Subcutaneous abdominal adipose tissue (tissue), 5 donors: Measurements from ENCODE around the gene TAF13.

Source experiments
- H3K27ac ChIP-seq: one replicate; pipeline ENCODE4 v1.7.0; 2013; ENCODE audit warnings: low read depth, mild to moderate bottlenecking, inconsistent platforms, low read length, moderate library complexity
- H3K27me3 ChIP-seq, 5 donors: one replicate each; pipeline ENCODE4 v1.7.0; 2013; ENCODE audit warnings: low read length in 5 of 5, inconsistent platforms in 1 of 5; ENCODE audit not compliant: control insufficient read depth in 5 of 5, insufficient read depth in 4 of 5
- H3K36me3 ChIP-seq, 5 donors: one replicate each; pipeline ENCODE4 v1.7.0; 2013; ENCODE audit warnings: low read length in 5 of 5; ENCODE audit not compliant: control insufficient read depth in 5 of 5, insufficient read depth in 5 of 5
- H3K4me1 ChIP-seq, 5 donors: one replicate each; pipeline ENCODE4 v1.7.0; 2013; ENCODE audit warnings: low read length in 5 of 5, mild to moderate bottlenecking in 3 of 5, moderate library complexity in 1 of 5; ENCODE audit not compliant: control insufficient read depth in 5 of 5, insufficient read depth in 5 of 5
- H3K4me3 ChIP-seq, 5 donors: one replicate each; pipeline ENCODE4 v1.7.0; 2013; ENCODE audit warnings: low read length in 5 of 5, low read depth in 1 of 5
- H3K9ac ChIP-seq, 5 donors: one replicate each; pipeline ENCODE4 v1.7.0; 2013; ENCODE audit warnings: low read length in 5 of 5, mild to moderate bottlenecking in 4 of 5, moderate library complexity in 3 of 5
- H3K9me3 ChIP-seq, 5 donors: one replicate each; pipeline ENCODE4 v1.7.0; 2013; ENCODE audit warnings: low read length in 5 of 5; ENCODE audit not compliant: control insufficient read depth in 5 of 5
- donor health status: healthy.
- donor health status: healthy.
- donor health status: healthy.
- donor health status: healthy.
- donor health status: healthy.

The TAF13 gene

DNA sequence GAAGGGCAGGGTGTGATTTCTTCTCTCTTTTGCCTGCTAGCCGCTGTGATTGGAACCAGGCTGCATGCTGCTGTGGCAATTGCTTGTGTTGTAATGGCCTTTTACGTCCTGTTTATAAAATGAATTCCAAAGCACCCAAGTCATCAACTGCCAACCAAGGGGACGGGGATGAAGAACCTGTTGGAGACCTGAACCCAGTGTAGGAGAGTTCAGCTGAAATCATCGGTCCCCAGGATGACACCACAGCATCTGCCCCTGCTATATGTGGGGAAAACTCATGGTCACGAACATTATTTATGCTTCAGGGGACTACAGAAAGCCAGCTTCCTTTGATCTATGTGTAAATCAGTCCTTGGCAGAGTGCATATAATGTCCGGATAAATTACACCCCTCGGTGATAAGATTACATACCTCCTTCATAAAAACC lies 18.6 kb upstream of the TAF13 start:
- Histone ChIP-seq H3K27ac (no peak overlapping the region), H3K4me1 (peaks cover 6 to 31% (median 28%) of the 10 kb centered on the region in 5 donors), H3K27me3 (no peaks in the 10 kb centered on the region), H3K4me3 (no peak overlapping the region), H3K36me3 (peaks cover 8 to 23% (median 16%) of the 10 kb centered on the region in 5 donors), H3K9me3 (no peaks in the 10 kb centered on the region), H3K9ac (peak overlapping the region in 1 of 5 donors; percentile 28)

DNA sequence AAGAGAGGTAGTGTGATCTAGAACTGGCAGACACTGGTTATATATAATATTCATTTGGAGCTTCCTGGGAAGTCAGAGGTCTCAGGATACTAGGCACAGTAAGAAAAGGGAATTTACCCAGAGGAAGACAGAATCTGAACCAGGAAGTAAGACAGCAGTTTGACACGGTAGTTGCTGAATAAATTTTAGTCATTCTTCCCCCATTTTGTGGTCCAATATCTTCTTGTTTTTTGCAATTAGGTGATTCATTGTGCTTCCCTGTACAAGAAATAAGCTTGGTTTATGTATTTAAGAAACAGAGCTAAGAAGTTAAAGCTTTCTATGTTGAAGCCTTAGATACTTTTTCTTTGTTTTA lies 16.0 kb upstream of the TAF13 start:
- no peaks in the 10 kb centered on the region for H3K27me3 ChIP-seq
- peak overlapping the region; percentile 77 to 92 (median 86) for H3K4me3 ChIP-seq
- H3K4me1 ChIP-seq, result peaks cover 6 to 32% (median 28%) of the 10 kb centered on the region in 5 donors
- peak overlapping the region; percentile 87 to 99 (median 94) for H3K9ac ChIP-seq
- H3K9me3 ChIP-seq, result no peaks in the 10 kb centered on the region
- H3K36me3 ChIP-seq, result peaks cover 8 to 23% (median 16%) of the 10 kb centered on the region in 5 donors
- peak overlapping the region; percentile 88 for H3K27ac ChIP-seq

DNA sequence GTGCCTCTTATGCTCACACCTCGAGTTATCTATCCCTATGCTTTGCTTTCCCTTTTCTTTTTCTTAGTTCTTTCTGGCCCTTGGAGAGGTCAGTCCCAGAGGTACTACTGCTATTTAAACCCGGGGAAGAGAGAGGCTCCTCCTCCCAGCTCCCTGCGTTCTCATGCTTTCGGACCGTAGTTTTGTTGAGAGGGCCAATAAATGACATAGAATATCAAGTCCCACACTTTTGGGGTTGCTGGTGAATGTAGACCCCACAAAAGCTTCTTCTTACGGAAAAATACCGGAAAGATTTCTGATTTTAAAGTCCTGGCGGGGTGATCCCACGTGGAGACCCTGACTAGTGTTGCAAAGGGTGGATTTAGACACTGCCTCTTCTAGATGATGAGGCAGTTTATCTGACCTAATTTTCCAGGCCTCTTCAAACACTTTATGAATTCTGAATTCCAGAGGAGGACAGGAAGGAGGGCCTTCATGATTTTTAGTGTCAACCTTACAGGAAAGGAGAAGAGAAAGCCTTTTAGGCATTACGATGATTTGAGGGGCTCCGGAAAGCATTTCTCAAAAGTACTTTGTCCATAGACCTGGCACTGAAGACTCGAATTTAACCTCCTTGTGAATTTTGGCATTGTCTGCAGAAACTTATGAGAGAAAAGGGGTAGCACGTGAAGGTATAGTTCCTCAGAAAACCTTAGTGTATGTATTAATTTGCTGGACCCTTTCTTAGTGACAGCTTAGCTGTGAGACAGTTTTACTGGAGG lies 15.5 kb upstream of the TAF13 start:
- Histone ChIP-seq H3K9ac (peak overlapping the region; percentile 87 to 99 (median 94)), H3K36me3 (peaks cover 6 to 18% (median 13%) of the 10 kb centered on the region in 5 donors), H3K9me3 (no peaks in the 10 kb centered on the region), H3K27ac (peak overlapping the region; percentile 88), H3K4me3 (peak overlapping the region; percentile 77 to 92 (median 86)), H3K27me3 (no peaks in the 10 kb centered on the region), H3K4me1 (peaks cover 6 to 32% (median 28%) of the 10 kb centered on the region in 5 donors)

DNA sequence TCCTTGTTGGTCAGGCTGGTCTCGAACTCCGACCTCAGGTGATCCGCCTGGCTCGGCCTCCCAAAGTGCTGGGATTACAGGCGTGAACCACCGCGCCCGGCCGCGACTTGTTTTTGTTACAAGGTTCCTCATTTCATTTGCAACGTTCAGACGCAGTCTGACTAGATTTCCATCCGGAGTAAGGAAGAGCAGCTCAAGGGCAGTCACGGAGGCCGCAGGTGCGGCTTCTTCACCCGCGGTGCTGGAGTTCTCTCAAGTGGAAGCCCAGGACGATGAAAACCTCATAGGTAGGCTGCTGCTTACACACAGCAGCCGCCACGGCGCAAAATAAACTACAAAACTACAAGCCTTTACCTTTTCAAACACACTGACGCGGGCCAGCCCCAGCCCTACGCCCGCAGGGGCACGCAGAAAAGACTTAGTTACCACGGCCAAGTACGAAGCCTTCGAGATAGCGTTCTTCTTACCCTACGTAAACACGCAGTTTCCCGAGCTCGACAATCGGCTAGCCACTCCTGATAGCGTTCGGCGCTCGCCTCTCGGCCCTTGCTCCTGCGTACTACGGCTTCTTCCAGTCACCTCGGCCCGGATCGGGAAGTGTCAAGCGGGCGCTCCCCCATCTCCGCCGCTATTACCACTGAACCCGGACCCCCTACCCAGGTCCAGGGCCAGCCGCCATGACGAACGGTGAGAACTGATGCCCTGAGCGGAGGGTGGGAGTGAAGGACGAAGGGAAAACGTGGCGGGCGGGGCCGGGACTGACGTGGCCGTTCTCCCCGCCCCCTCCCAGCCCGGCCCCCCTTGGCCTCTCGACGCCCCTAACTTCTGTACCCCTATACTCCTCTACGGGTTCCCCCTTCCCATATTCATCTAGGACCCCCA lies 14.6 kb upstream of the TAF13 start, which contains the start of gene TMEM167B:
TSS of gene TMEM167B (plus strand) at position 569 of the 882 bp plus-strand sequence. CDS start at position 678, 109 bp downstream.
- no peaks in the 10 kb centered on the region for H3K9me3 ChIP-seq
- peaks cover 6 to 14% (median 10%) of the 10 kb centered on the region in 5 donors for H3K36me3 ChIP-seq
- H3K27ac ChIP-seq, result peak within 1 kb of the TSS; percentile 88
- peaks cover 6 to 32% (median 28%) of the 10 kb centered on the region in 5 donors for H3K4me1 ChIP-seq
- peak within 1 kb of the TSS; percentile 77 to 92 (median 86) for H3K4me3 ChIP-seq
- peak within 1 kb of the TSS; percentile 87 to 99 (median 94) for H3K9ac ChIP-seq
- no peaks in the 10 kb centered on the region for H3K27me3 ChIP-seq

DNA sequence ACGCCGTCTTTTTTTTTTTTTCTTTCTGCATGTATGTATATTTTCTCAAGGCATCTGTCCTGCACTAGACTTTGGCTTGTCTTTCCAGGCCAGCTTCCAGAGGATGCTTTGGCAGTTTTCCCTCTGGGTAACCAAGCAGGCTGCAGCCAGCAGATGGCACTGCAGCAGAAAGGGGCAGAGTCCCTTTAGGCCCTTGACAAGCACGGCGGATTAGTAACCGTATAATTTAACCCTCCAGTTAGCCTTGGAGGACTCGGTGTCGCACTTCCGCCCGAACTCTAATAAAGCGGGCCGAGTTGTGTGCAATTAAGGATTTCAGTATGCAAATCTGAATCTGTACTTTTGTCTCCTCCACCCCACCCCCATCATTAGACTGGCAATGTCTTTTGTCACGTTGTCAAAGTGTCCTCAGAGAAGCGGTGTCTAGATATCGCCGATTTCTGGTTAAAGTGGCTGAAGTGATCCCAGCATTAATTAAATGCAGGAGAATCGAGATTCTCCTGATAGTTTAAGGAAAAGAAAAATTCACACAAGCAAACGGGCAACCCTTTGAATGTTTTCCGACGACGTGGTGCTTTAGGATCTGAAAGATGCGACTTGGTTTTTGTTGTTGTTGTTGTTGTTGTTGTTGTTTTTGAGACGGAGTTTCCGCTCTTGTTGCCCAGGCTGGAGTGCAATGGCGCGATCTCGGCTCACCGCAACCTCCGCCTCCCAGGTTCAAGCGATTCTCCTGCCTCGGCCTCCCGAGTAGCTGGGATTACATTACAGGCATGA lies 13.6 kb upstream of the TAF13 start:
- Histone ChIP-seq H3K9me3 (no peaks in the 10 kb centered on the region), H3K9ac (no peak overlapping the region), H3K36me3 (peaks cover under 1 to 11% (median 4%) of the 10 kb centered on the region in 5 donors), H3K4me3 (peak overlapping the region; percentile 77 to 92 (median 86)), H3K4me1 (peaks cover 6 to 32% (median 28%) of the 10 kb centered on the region in 5 donors), H3K27me3 (no peaks in the 10 kb centered on the region), H3K27ac (no peak overlapping the region)

DNA sequence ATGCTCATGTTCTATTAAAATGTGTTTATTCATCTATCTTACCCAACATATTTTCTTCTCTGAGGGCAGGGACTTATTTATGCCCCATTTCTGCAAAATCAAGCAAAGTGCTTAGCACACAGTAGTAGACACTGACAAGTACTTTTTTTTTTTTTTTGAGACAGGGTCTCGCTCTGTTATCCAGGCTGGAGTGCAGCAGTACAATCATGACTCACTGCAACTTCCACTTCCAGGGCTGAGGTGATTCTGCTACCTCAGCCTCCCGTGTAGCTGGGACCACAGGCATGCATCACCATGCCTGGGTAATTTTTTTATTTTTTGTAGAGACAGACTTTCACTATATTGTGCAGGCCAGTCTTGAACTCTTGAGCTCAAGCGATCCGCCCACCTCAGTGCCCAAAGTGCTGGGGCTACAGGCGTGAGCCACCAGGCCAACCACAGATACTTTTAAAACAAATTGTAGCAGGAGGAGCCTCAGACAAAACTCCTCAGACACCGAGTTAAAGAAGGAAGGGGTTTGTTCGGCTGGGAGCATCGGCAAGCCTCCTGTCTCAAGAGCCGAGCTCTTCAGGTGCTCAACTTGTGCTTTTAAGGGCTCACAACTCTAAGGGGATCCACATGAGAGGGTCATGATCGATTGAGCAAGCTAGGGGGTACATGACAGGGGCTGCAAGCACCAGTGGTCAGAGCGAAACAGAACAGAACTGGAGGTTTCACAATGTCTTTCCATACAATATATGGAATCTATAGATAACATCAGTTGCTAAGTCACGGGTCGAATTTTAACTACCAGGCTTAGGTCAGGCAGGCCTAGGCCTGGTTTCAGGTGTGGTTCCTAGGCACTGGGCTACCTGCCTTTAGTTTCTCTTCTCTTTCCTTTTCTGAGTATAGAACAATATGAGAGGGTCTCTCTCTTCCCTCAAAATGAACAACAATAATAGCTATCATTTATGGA lies 9.0 kb upstream of the TAF13 start:
- Histone ChIP-seq H3K9me3 (no peaks in the 10 kb centered on the region), H3K4me1 (peaks cover 0 to 13% (median 10%) of the 10 kb centered on the region in 5 donors), H3K27ac (no peak overlapping the region), H3K36me3 (no peaks in the 10 kb centered on the region), H3K27me3 (no peaks in the 10 kb centered on the region), H3K9ac (no peak overlapping the region), H3K4me3 (no peak overlapping the region)

DNA sequence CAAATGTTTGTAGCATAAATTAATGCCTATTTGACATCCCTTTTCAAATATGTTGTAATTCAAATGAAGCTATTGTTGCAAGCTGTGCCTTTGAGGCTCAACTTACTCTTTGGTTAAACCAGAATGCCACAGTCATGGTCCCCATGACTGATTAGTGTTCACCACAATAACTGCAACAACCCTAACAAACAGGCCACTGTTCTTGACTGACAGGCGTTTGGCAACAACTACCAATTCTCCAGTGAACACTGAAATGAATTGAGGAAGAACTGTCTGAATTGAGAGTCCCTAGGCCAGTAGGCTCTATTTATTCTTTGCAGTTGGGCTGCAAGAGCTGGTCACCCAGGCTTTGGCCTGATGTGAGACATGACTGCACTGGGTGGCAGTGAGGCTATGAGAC lies 8.1 kb upstream of the TAF13 start:
- H3K4me1 ChIP-seq, result peaks cover 0 to 11% (median 8%) of the 10 kb centered on the region in 5 donors
- H3K4me3 ChIP-seq, result no peak overlapping the region
- no peak overlapping the region for H3K27ac ChIP-seq
- no peaks in the 10 kb centered on the region for H3K36me3 ChIP-seq
- H3K9ac ChIP-seq, result no peak overlapping the region
- H3K27me3 ChIP-seq, result no peaks in the 10 kb centered on the region
- no peaks in the 10 kb centered on the region for H3K9me3 ChIP-seq

DNA sequence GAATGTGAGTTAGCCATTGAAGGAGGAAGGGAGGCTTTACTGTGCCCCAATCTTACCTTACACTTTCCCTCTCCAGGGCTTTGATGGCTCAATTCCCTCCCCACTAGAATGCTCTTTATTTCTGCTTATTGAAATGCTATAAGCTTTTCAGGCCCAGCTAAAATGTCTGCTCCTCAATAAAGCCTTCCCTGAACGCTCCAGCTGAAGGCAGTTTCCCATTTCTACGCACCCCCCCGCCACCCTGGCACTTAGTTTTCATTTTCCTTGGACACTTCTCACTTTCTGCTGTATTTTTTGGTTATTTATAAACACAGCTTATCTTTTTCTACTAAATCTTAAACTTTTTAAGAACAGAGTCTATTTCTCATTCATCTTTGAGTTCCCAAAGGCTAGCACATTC lies 7.7 kb upstream of the TAF13 start:
- Histone ChIP-seq H3K27me3 (no peaks in the 10 kb centered on the region), H3K4me3 (no peak overlapping the region), H3K9ac (no peak overlapping the region), H3K9me3 (no peaks in the 10 kb centered on the region), H3K4me1 (peaks cover 0 to 11% (median 8%) of the 10 kb centered on the region in 5 donors), H3K27ac (no peak overlapping the region), H3K36me3 (no peaks in the 10 kb centered on the region)
